ENCODE results near the gene GABBR1. TPM values are rescaled to one million over a fixed set of nuclear protein-coding genes. Genes with fewer than 3 reads are reported as not detected.

Gene GABBR1
- total and polyA plus RNA-seq, 2 donors (not counting 1 experiment from before 2014, with no cell fraction given) = 198 to 241 TPM

DNA sequence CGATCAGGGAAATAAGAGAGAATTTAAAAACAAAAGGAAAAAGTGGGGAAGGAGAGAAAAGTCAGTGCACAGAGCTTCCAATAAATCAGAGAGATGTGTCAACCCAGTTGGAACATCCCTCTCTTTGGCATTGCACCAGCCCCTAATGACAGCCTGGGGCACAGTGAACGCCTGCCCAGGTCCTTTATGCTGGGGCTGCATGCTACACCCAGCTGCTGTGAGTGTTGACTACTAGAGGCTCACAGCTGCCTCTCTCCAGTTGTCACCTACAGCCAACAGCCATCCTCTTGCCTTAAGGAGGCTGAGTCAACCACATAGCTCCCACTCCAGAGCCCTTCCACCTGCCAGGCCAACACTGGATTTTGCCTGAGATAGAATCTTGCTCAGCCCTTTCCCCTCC, 29.1 kb downstream of the GABBR1 start:
- intact Hi-C loops (cut with micrococcal nuclease) = no loop called here
- ATAC-seq (ENCODE audit: low read depth) (no peak), DNase-seq (no peak)
- Mint-ChIP-seq H3K27me3 (no peaks in the 10 kb centered on the region), H3K4me3 (no peak overlapping the region), H3K27ac (no peak overlapping the region), H3K9me3 (ENCODE audit: insufficient read depth) (no peaks in the 10 kb centered on the region), H3K4me1 (no peaks in the 10 kb centered on the region)
- H2AFZ ChIP-seq (ENCODE audit: insufficient read depth, low read depth, low read length, poor library complexity, severe bottlenecking) = no peak overlapping the region
- H3K4me2 ChIP-seq (replicated peaks; ENCODE audit: low read depth, low read length, poor library complexity, severe bottlenecking) = no peak overlapping the region
- ChIA-PET POLR2A (no interaction called here), CTCF (interaction anchor here (1.7 kb wide), 1 partner anchor 50 kb away, joined by 6 read pairs; no protein-coding TSS in a partner anchor)
- H3K27ac ChIP-seq (ENCODE audit: low read length in 2 of 2) = no peak overlapping the region
- H3K9me3 ChIP-seq (ENCODE audit: control extremely low read depth in 1 of 3, control insufficient read depth in 2 of 3, insufficient read depth in 1 of 3, low read length in 2 of 3) = no peaks in the 10 kb centered on the region
- H3K36me3 ChIP-seq (replicated peaks in 1 of 2; ENCODE audit: control extremely low read depth in 1 of 2, control insufficient read depth in 1 of 2, extremely low read depth in 1 of 2, insufficient read depth in 2 of 2, low read length in 1 of 2) = peaks cover 0 to 58% of the 10 kb centered on the region in 2 experiments
- H3K9ac ChIP-seq (ENCODE audit: low read length) = no peak overlapping the region
- H4K20me1 ChIP-seq (ENCODE audit: control insufficient read depth, insufficient read depth, low read length, poor library complexity, severe bottlenecking) = no peaks in the 10 kb centered on the region
- H3K4me1 ChIP-seq (ENCODE audit: control insufficient read depth in 2 of 2, insufficient read depth in 2 of 2, low read length in 2 of 2) = no peaks in the 10 kb centered on the region
- 100% methylated on average over 2 of the region's 2 CpGs for WGBS (ENCODE audit: insufficient coverage)
- no peaks in the 10 kb centered on the region for H3K27me3 ChIP-seq (replicated peaks in 1 of 4; ENCODE audit: control extremely low read depth in 1 of 4, control insufficient read depth in 3 of 4, insufficient read depth in 4 of 4, low read length in 3 of 4)
- no peak overlapping the region for H3K4me3 ChIP-seq (ENCODE audit: control extremely low read depth in 1 of 5, extremely low read depth in 1 of 5, insufficient read depth in 1 of 5, low read depth in 2 of 5, low read length in 4 of 5)
- H3K79me2 ChIP-seq (ENCODE audit: control insufficient read depth, insufficient read depth, low read length) = no peaks in the 10 kb centered on the region
- TF ChIP-seq EZH2 (IDR thresholded peaks at IDR 0.05; ENCODE audit: borderline replicate concordance, insufficient read depth, low read depth, low read length, poor library complexity, severe bottlenecking) = no peak
- TF ChIP-seq, protein P1, sequence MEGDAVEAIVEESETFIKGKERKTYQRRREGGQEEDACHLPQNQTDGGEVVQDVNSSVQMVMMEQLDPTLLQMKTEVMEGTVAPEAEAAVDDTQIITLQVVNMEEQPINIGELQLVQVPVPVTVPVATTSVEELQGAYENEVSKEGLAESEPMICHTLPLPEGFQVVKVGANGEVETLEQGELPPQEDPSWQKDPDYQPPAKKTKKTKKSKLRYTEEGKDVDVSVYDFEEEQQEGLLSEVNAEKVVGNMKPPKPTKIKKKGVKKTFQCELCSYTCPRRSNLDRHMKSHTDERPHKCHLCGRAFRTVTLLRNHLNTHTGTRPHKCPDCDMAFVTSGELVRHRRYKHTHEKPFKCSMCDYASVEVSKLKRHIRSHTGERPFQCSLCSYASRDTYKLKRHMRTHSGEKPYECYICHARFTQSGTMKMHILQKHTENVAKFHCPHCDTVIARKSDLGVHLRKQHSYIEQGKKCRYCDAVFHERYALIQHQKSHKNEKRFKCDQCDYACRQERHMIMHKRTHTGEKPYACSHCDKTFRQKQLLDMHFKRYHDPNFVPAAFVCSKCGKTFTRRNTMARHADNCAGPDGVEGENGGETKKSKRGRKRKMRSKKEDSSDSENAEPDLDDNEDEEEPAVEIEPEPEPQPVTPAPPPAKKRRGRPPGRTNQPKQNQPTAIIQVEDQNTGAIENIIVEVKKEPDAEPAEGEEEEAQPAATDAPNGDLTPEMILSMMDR (IDR thresholded peaks at IDR 0.05) = no peak

DNA sequence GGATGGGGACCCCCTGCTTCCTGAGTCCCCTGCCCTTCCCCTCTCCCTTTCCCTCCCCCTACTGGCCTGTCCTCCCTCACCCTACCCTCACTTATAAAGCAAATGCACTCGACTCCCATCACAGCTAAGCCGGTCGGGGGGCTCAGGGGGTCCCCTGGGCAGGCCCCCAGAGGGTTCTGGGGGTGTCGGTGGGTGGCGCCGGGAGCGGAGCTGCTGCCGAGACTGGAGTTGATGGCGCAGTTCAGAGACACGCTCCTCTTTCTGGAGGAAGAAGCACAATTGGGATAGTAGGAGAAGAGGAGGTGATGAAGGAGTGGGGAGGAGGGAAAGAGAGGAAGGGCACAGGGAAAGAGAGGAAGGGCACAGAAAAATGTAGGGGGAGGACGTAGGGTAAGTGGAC, 29.5 kb downstream of the GABBR1 start:
- no peak overlapping the region for H3K27ac ChIP-seq (ENCODE audit: low read length in 2 of 2)
- H3K9ac ChIP-seq (ENCODE audit: low read length) = no peak overlapping the region
- Mint-ChIP-seq H3K9me3 (ENCODE audit: insufficient read depth) (no peaks in the 10 kb centered on the region), H3K27me3 (no peaks in the 10 kb centered on the region), H3K4me1 (no peaks in the 10 kb centered on the region), H3K27ac (no peak overlapping the region), H3K4me3 (no peak overlapping the region)
- 93% methylated on average over 11 of the region's 11 CpGs for WGBS (ENCODE audit: insufficient coverage)
- no peak for TF ChIP-seq EZH2 (IDR thresholded peaks at IDR 0.05; ENCODE audit: borderline replicate concordance, insufficient read depth, low read depth, low read length, poor library complexity, severe bottlenecking)
- TF ChIP-seq, protein P1 (IDR thresholded peaks at IDR 0.05) = no peak
- H3K27me3 ChIP-seq (replicated peaks in 1 of 4; ENCODE audit: control extremely low read depth in 1 of 4, control insufficient read depth in 3 of 4, insufficient read depth in 4 of 4, low read length in 3 of 4) = no peaks in the 10 kb centered on the region
- no peak overlapping the region for H3K4me2 ChIP-seq (replicated peaks; ENCODE audit: low read depth, low read length, poor library complexity, severe bottlenecking)
- ChIA-PET POLR2A (no interaction called here), CTCF (interaction anchor here (1.2 to 1.7 kb wide), 2 partner anchors 16 to 50 kb away, joined by 3 to 6 read pairs; no protein-coding TSS in a partner anchor)
- ATAC-seq (ENCODE audit: low read depth) (no peak), DNase-seq (no peak)
- H2AFZ ChIP-seq (ENCODE audit: insufficient read depth, low read depth, low read length, poor library complexity, severe bottlenecking) = no peak overlapping the region
- no peaks in the 10 kb centered on the region for H3K4me1 ChIP-seq (ENCODE audit: control insufficient read depth in 2 of 2, insufficient read depth in 2 of 2, low read length in 2 of 2)
- no peaks in the 10 kb centered on the region for H3K79me2 ChIP-seq (ENCODE audit: control insufficient read depth, insufficient read depth, low read length)
- peaks cover 0 to 53% of the 10 kb centered on the region in 2 experiments for H3K36me3 ChIP-seq (replicated peaks in 1 of 2; ENCODE audit: control extremely low read depth in 1 of 2, control insufficient read depth in 1 of 2, extremely low read depth in 1 of 2, insufficient read depth in 2 of 2, low read length in 1 of 2)
- no peak overlapping the region for H3K4me3 ChIP-seq (ENCODE audit: control extremely low read depth in 1 of 5, extremely low read depth in 1 of 5, insufficient read depth in 1 of 5, low read depth in 2 of 5, low read length in 4 of 5)
- intact Hi-C loops (cut with micrococcal nuclease) = no loop called here
- no peaks in the 10 kb centered on the region for H4K20me1 ChIP-seq (ENCODE audit: control insufficient read depth, insufficient read depth, low read length, poor library complexity, severe bottlenecking)
- no peaks in the 10 kb centered on the region for H3K9me3 ChIP-seq (ENCODE audit: control extremely low read depth in 1 of 3, control insufficient read depth in 2 of 3, insufficient read depth in 1 of 3, low read length in 2 of 3)
